Heart right ventricle (tissue), 16 donors: Measurements from ENCODE around the gene N4BP3. TPM values are rescaled to one million over a fixed set of nuclear protein-coding genes. Genes with fewer than 3 reads are reported as not detected.

Experiments
- ATAC-seq, 8 donors: fragments of 200-7000 bp; cut with Tn5 transposase; one replicate each; pipeline ENCODE4 v1.9.1; 2020; ENCODE audit warnings: mild to moderate bottlenecking in 8 of 8, moderate library complexity in 8 of 8, moderate number of reproducible peaks in 1 of 8
- DNase-seq, 2 donors: peaks; one replicate each; pipeline ENCODE4 v3.0.0-alpha.2; 2020
- H3K27ac ChIP-seq, 10 donors: fragments of 200-600 bp; sonication (generic) in 2 of 10; one replicate each; pipeline versions ENCODE4 v1.5.0 to v1.8.0; 2020 to 2022; ENCODE audit warnings: mild to moderate bottlenecking in 3 of 10
- H3K27me3 ChIP-seq, 7 donors: fragments of 200-600 bp; one replicate each; pipeline ENCODE4 v1.8.0; 2021 to 2022; ENCODE audit warnings: mild to moderate bottlenecking in 2 of 7
- H3K36me3 ChIP-seq, 9 donors: fragments of 200-600 bp; sonication (generic) in 1 of 9; one replicate each; pipeline versions ENCODE4 v1.5.0 to v1.8.0; 2020 to 2022; ENCODE audit warnings: mild to moderate bottlenecking in 2 of 9
- H3K4me1 ChIP-seq, 9 donors: fragments of 200-600 bp; sonication (generic) in 1 of 9; one replicate each; pipeline versions ENCODE4 v1.5.0 to v1.8.0; 2020 to 2022; ENCODE audit warnings: mild to moderate bottlenecking in 4 of 9
- H3K4me3 ChIP-seq, 10 donors: fragments of 200-600 bp; sonication (generic) in 2 of 10; one replicate each; pipeline versions ENCODE4 v1.5.0 to v1.8.0; 2020 to 2022; ENCODE audit warnings: mild to moderate bottlenecking in 7 of 10, moderate library complexity in 2 of 10
- H3K9me3 ChIP-seq, 11 donors: fragments of 200-600 bp in 10 of 11; sonication (generic) in 2 of 11; one replicate each; pipeline versions ENCODE4 v1.5.0 to v1.8.0; 2013 to 2022; ENCODE audit warnings: mild to moderate bottlenecking in 2 of 11, control low read depth in 1 of 11, moderate library complexity in 1 of 11
- CTCF ChIP-seq, 9 donors: fragments of 200-600 bp; sonication (generic) in 2 of 9; IDR thresholded peaks; one replicate each; pipeline versions ENCODE4 v1.5.0 to v1.8.0; 2021 to 2022; ENCODE audit warnings: antibody characterized with exemption in 9 of 9, mild to moderate bottlenecking in 5 of 9, moderate library complexity in 1 of 9
- WGBS, 2 donors: extraction: QIAGEN DNeasy Blood & Tissue Kit; methylation state at CpG; one replicate each; pipeline ENCODE4 v1.1.7; 2013; ENCODE audit warnings: inconsistent platforms in 1 of 2; 5-methylcytosine and 5-hydroxymethylcytosine counted together
- intact Hi-C, 10 donors: fragments of 100-400 bp; cut with DNase I; formaldehyde crosslinking; loops; one replicate each; pipeline versions ENCODE4 v1.11.1 to v1.14.2; 2022
- polyA plus RNA-seq, 2 donors: library from polyadenylated mRNA; stranded (reverse); fragments of 200-250 nt; gene quantifications; one replicate each; pipeline ENCODE4 v1.2.3, GENCODE V29; 2013
- total RNA-seq, 10 donors: library from RNA; stranded (reverse); fragmentation: NEBNext Ultra II Directional in 3 of 10; extraction: Animal tissue kit (Norgen Biotek cat#: 25700) in 3 of 10; gene quantifications; one replicate each; pipeline versions ENCODE4 v1.2.1 to v1.2.4, GENCODE V29; 2021 to 2023
- donor health status: Arrhythmogenic right ventricular cardiomyopathy.
- donor health status: ischemic (EF 13 %, LVEDD 7.1; RV severe dilation, severe dysfunction).
- donor health status: healthy with polysubstance abuse.
- donor health status: DM: no; HTN: yes; CAD: no.
- donor health status: DM: no; HTN: no; CAD: no.
- donor health status: ischemic (EF 25% LVEDD 6.9; RV normal size, moderate dysfunction).
- donor health status: ischemic (EF 25% LVEDD 5.7; RV mildly dilated, moderate dysfunction).
- donor health status: healthy.
- donor health status: DM: yes; HTN: yes; CAD: no.
- donor health status: Ischemic cardiomyopathy.
- donor health status: ischemic (EF 35%, LVEDD 5.7; RV mildly dilated, moderate dysfunction).
- donor health status: nonischemic (EF 11% LVEDD 7.7; RV severe dilation, severe dysfunction).
- donor health status: DM: yes; HTN: yes; CAD: no.
- donor health status: PGD.
- donor health status: ischemic (EF 29% LVEDD 5.4; RV normal size, mild dysfunction).
- donor health status: nonischemic (EF 23%, LVEDD 6.1; RV moderate dilation, normal function).

Gene N4BP3
- total and polyA plus RNA-seq, 12 donors = 1.1 to 5.5 (median 2.8) TPM

- 80 to 87% methylated on average over 22 of the region's 22 CpGs for WGBS, 2 donors
- no peaks in the 10 kb centered on the region for H3K36me3 ChIP-seq
- no peaks in the 10 kb centered on the region for H3K9me3 ChIP-seq
- no peak for TF ChIP-seq CTCF (IDR thresholded peaks at IDR 0.05)
- ATAC-seq = no peak
- no peak for DNase-seq
- H3K4me1 ChIP-seq = peaks cover 0 to 6% (median 0%) of the 10 kb centered on the region in 9 donors
- peaks cover 0 to 37% (median 23%) of the 10 kb centered on the region in 7 donors for H3K27me3 ChIP-seq
- H3K4me3 ChIP-seq = no peak overlapping the region
- no peak overlapping the region for H3K27ac ChIP-seq
- intact Hi-C loops = loop anchor here in 8 of 10 donors (1.0 to 5.0 kb wide), 5 partner anchors 34 to 1099 kb away; partner anchors contain the start of gene N4BP3 (in 1 of the 8)
These were observed 34.9 kb upstream of the N4BP3 start for GRCh38 chr5:178078197-178079010.

- no peak for TF ChIP-seq CTCF (IDR thresholded peaks at IDR 0.05)
- no peak overlapping the region for H3K27ac ChIP-seq
- H3K36me3 ChIP-seq = no peaks in the 10 kb centered on the region
- H3K4me3 ChIP-seq = no peak overlapping the region
- peaks cover 0 to 6% (median 0%) of the 10 kb centered on the region in 9 donors for H3K4me1 ChIP-seq
- intact Hi-C loops = no loop called here
- peaks cover 0 to 26% (median 9%) of the 10 kb centered on the region in 7 donors for H3K27me3 ChIP-seq
- no peaks in the 10 kb centered on the region for H3K9me3 ChIP-seq
- 75 to 93% methylated on average over 8 of the region's 8 CpGs for WGBS, 2 donors
- ATAC-seq = no peak
- no peak for DNase-seq
These were observed 33.3 kb upstream of the N4BP3 start for GRCh38 chr5:178080056-178080455.

GRCh38 chr5:178080618-178081410 lies 32.5 kb upstream of the N4BP3 start:
- H3K27ac ChIP-seq = no peak overlapping the region
- ATAC-seq (no peak), DNase-seq (no peak)
- peaks cover 0 to 4% (median 0%) of the 10 kb centered on the region in 9 donors for H3K4me1 ChIP-seq
- 77 to 82% methylated on average over 9 of the region's 9 CpGs for WGBS, 2 donors
- H3K9me3 ChIP-seq = no peaks in the 10 kb centered on the region
- TF ChIP-seq CTCF (IDR thresholded peaks at IDR 0.05) = no peak
- peaks cover 0 to 26% (median 5%) of the 10 kb centered on the region in 7 donors for H3K27me3 ChIP-seq
- H3K36me3 ChIP-seq = no peaks in the 10 kb centered on the region
- intact Hi-C loops = no loop called here
- no peak overlapping the region for H3K4me3 ChIP-seq

- no peak for TF ChIP-seq CTCF (IDR thresholded peaks at IDR 0.05)
- Histone ChIP-seq H3K9me3 (no peaks in the 10 kb centered on the region), H3K4me3 (no peak overlapping the region), H3K36me3 (no peaks in the 10 kb centered on the region), H3K27me3 (peaks cover 0 to 34% (median 12%) of the 10 kb centered on the region in 7 donors), H3K4me1 (no peaks in the 10 kb centered on the region), H3K27ac (no peak overlapping the region)
- no peak for ATAC-seq
- DNase-seq = no peak
- 66 to 80% methylated on average over 12 of the region's 12 CpGs for WGBS, 2 donors
- intact Hi-C loops = no loop called here
These were observed 31.6 kb upstream of the N4BP3 start for GRCh38 chr5:178081571-178082243.
